ENCODE data around the gene NCKAP1. TPM values are rescaled to one million over a fixed set of nuclear protein-coding genes. Genes with fewer than 3 reads are reported as not detected.

Gene NCKAP1
- total and polyA plus RNA-seq, 2 of the 4 experiments (the other 2 are of a cell fraction) = 91.1 to 160 TPM

DNA sequence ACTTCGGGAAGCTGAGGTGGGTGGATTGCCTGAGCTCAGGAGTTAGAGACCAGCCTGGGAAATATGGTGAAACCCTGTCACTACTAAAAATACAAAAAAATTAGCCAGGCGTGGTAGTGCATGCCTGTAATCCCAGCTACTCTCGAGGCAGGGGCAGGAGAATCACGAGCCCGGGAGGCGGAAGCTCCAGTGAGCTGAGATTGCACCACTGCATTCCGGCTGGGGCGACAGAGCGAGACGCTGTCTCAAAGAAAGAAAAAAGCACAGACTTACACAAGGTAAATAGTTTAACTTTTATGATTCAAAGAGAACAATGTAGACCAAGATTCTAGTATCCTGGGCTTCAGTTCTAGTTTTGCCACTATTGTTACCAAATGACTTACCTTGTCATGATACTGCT lies 37.4 kb downstream of the NCKAP1 start:
- intact Hi-C loops (cut with micrococcal nuclease) = no loop called here
- H2BK5ac ChIP-seq (ENCODE audit: low read depth, low read length, poor library complexity, severe bottlenecking) = no peak overlapping the region
- TF ChIP-seq MAFK (IDR thresholded peaks at IDR 0.05; ENCODE audit: low read depth, low read length) (no peak), MAZ (IDR thresholded peaks at IDR 0.05; ENCODE audit: borderline replicate concordance, low read depth, low read length) (no peak), POLR2A (IDR thresholded peaks at IDR 0.05; ENCODE audit: low read depth, low read length) (no peak), SMC3 (IDR thresholded peaks at IDR 0.05; ENCODE audit: low read depth, low read length) (no peak), NFE2L2 (IDR thresholded peaks at IDR 0.05; ENCODE audit: low read depth, low read length) (no peak), RFX5 (IDR thresholded peaks at IDR 0.05; ENCODE audit: low read depth, low read length) (no peak)
- TF ChIP-seq, protein P1, sequence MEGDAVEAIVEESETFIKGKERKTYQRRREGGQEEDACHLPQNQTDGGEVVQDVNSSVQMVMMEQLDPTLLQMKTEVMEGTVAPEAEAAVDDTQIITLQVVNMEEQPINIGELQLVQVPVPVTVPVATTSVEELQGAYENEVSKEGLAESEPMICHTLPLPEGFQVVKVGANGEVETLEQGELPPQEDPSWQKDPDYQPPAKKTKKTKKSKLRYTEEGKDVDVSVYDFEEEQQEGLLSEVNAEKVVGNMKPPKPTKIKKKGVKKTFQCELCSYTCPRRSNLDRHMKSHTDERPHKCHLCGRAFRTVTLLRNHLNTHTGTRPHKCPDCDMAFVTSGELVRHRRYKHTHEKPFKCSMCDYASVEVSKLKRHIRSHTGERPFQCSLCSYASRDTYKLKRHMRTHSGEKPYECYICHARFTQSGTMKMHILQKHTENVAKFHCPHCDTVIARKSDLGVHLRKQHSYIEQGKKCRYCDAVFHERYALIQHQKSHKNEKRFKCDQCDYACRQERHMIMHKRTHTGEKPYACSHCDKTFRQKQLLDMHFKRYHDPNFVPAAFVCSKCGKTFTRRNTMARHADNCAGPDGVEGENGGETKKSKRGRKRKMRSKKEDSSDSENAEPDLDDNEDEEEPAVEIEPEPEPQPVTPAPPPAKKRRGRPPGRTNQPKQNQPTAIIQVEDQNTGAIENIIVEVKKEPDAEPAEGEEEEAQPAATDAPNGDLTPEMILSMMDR (conservative IDR thresholded peaks at IDR 0.05; ENCODE audit: low read depth, low read length) = no peak
- TF ChIP-seq, protein P2, sequence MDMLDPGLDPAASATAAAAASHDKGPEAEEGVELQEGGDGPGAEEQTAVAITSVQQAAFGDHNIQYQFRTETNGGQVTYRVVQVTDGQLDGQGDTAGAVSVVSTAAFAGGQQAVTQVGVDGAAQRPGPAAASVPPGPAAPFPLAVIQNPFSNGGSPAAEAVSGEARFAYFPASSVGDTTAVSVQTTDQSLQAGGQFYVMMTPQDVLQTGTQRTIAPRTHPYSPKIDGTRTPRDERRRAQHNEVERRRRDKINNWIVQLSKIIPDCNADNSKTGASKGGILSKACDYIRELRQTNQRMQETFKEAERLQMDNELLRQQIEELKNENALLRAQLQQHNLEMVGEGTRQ (IDR thresholded peaks at IDR 0.05; ENCODE audit: low read depth, low read length) = no peak
- no peak overlapping the region for H3K27ac ChIP-seq (ENCODE audit: insufficient read depth, low read length)
- H3K4me2 ChIP-seq (ENCODE audit: low read depth, low read length) = no peak overlapping the region
- no peak overlapping the region for H2BK20ac ChIP-seq (ENCODE audit: low read depth, low read length)
- H3K4me3 ChIP-seq (ENCODE audit: insufficient read depth, low read depth, low read length) = no peak overlapping the region
- H2AK5ac ChIP-seq (ENCODE audit: low read depth, low read length) = no peak overlapping the region
- H3K18ac ChIP-seq (ENCODE audit: low read depth, low read length) = no peak overlapping the region
- 100% methylated on average over 4 of the region's 10 CpGs; no CpG with 5 or more reads in 1 of the 2 experiments for WGBS, 2 experiments (ENCODE audit: extremely low coverage in 2 of 2, insufficient read length in 1 of 2)
- no peaks in the 10 kb centered on the region; the same call in 1 of the 2 replicates for H3K9me1 ChIP-seq (ENCODE audit: insufficient read depth, low read length)
- H2BK15ac ChIP-seq (ENCODE audit: low read depth, low read length) = no peak overlapping the region
- H3K4ac ChIP-seq (ENCODE audit: low read depth, low read length) = no peak overlapping the region
- in situ Hi-C loops (cut with MboI; ENCODE audit: low sequenced_read_pairs) = no loop called here
- no peak overlapping the region for H2AFZ ChIP-seq (replicated peaks; ENCODE audit: low read length, poor library complexity)
- H3K4me1 ChIP-seq (ENCODE audit: control insufficient read depth, insufficient read depth, low read length) = no peaks in the 10 kb centered on the region
- H3K56ac ChIP-seq (ENCODE audit: extremely low read depth, insufficient read depth, low read length) = no peak overlapping the region
- no peak overlapping the region for H3K14ac ChIP-seq (replicated peaks; ENCODE audit: low read depth, low read length)
- no peak overlapping the region for H4K8ac ChIP-seq (ENCODE audit: low read depth in 2 of 2, low read length in 2 of 2)
- H3K27me3 ChIP-seq (ENCODE audit: control insufficient read depth, insufficient read depth, low read length) = no peaks in the 10 kb centered on the region
- H3K23ac ChIP-seq (ENCODE audit: low read depth, low read length) = no peak overlapping the region
- DNase-seq = no peak
- ATAC-seq (ENCODE audit: low read depth) = no peak
- H3K9ac ChIP-seq (ENCODE audit: low read depth, low read length) = no peak overlapping the region
- no TSS peak for BruUV-seq (replicated peaks)
- no peak overlapping the region for H4K91ac ChIP-seq (ENCODE audit: insufficient read depth, low read depth, low read length)
- dilution Hi-C loops (cut with HindIII; ENCODE audit: low sequenced_read_pairs, unreplicated experiment) = no loop called here
- ChIA-PET CTCF (no interaction called here), POLR2A (ENCODE audit: unreplicated experiment) (no interaction called here)
- H4K20me1 ChIP-seq (ENCODE audit: insufficient read depth, low read length) = peaks cover 21% of the 10 kb centered on the region; the same call in 1 of the 2 replicates
- H3K9me3 ChIP-seq (ENCODE audit: control insufficient read depth, insufficient read depth, low read length) = no peaks in the 10 kb centered on the region
- no peak overlapping the region for H4K5ac ChIP-seq (ENCODE audit: low read depth, low read length)
- H3K36me3 ChIP-seq (ENCODE audit: control insufficient read depth, insufficient read depth, low read length) = peaks cover 11% of the 10 kb centered on the region
- H2AK9ac ChIP-seq (replicated peaks; ENCODE audit: low read depth, low read length, poor library complexity) = no peak overlapping the region
- peaks cover 0 to 28% of the 10 kb centered on the region in 2 experiments for H3K79me1 ChIP-seq (ENCODE audit: low read depth in 1 of 2, low read length in 2 of 2)
- H2BK120ac ChIP-seq (ENCODE audit: low read depth, low read length) = no peak overlapping the region
